CD4-positive, alpha-beta T cell (primary cell): ENCODE measurements around the gene ZFPM1. TPM values are rescaled to one million over a fixed set of nuclear protein-coding genes. Genes with fewer than 3 reads are reported as not detected.

Experiments used
- ATAC-seq: fragments of 200-7000 bp; cut with Tn5 transposase; one replicate; pipeline ENCODE4 v1.10.0; 2022; ENCODE audit warnings: mild to moderate bottlenecking; ENCODE audit not compliant: poor library complexity
- CTCF ChIA-PET: fragments of 350-600 bp; sonication (Branson Sonifier 250); formaldehyde crosslinking; loops from one replicate; lab custom pipeline; 2021; ENCODE audit warnings: antibody characterized with exemption, inconsistent platforms; lab: Charles Lee
- POLR2A ChIA-PET: fragments of 350-600 bp; sonication (Branson Sonifier 250); formaldehyde crosslinking; loops from one replicate; lab custom pipeline; 2021; ENCODE audit warnings: antibody characterized with exemption, inconsistent platforms; lab: Charles Lee
- DNase-seq, 14 experiments: peaks; one replicate each; pipeline ENCODE4 v3.0.0-alpha.2; 2013 to 2020; ENCODE audit warnings: mixed read lengths in 2 of 14
- H3K27ac ChIP-seq, 2 donors: one replicate each; pipeline versions ENCODE4 v1.5.1 to v1.7.0; 2013; ENCODE audit warnings: low read length in 2 of 2, low read depth in 1 of 2, mild to moderate bottlenecking in 1 of 2
- H3K27me3 ChIP-seq, 2 experiments: 1 replicate in 1 of 2; 2 replicates in 1 of 2; pipeline versions ENCODE4 v1.6.1 to v1.7.0; 2013; ENCODE audit warnings: low read length in 2 of 2, control low read depth in 1 of 2, mild to moderate bottlenecking in 1 of 2, moderate library complexity in 1 of 2; ENCODE audit not compliant: insufficient read depth in 2 of 2, control insufficient read depth in 1 of 2
- H3K36me3 ChIP-seq: one replicate; pipeline ENCODE4 v1.6.1; 2013; ENCODE audit warnings: low read length, control low read depth; ENCODE audit not compliant: insufficient read depth
- H3K4me1 ChIP-seq: one replicate; pipeline ENCODE4 v1.6.1; 2013; ENCODE audit warnings: low read length, control low read depth; ENCODE audit not compliant: insufficient read depth
- H3K4me3 ChIP-seq: one replicate; pipeline ENCODE4 v1.5.1; 2013; ENCODE audit warnings: mild to moderate bottlenecking, low read length, moderate library complexity
- H3K9me3 ChIP-seq, 2 experiments: 1 replicate in 1 of 2; 2 replicates in 1 of 2; pipeline versions ENCODE4 v1.6.1 to v1.7.0; 2013; ENCODE audit warnings: low read length in 2 of 2, mild to moderate bottlenecking in 2 of 2, control low read depth in 1 of 2, moderate library complexity in 1 of 2; ENCODE audit not compliant: control insufficient read depth in 1 of 2, insufficient read depth in 1 of 2
- H3K27ac Mint-ChIP-seq: one replicate; pipeline ENCODE4 v1.8.0; 2020; ENCODE audit warnings: mixed read lengths
- H3K27me3 Mint-ChIP-seq: one replicate; pipeline ENCODE4 v1.8.0; 2021; ENCODE audit warnings: mixed read lengths
- H3K36me3 Mint-ChIP-seq: one replicate; pipeline ENCODE4 v1.8.0; 2021; ENCODE audit warnings: low read depth, mixed read lengths
- H3K4me1 Mint-ChIP-seq: one replicate; pipeline ENCODE4 v1.8.0; 2021; ENCODE audit warnings: low read depth, mixed read lengths
- H3K4me3 Mint-ChIP-seq: one replicate; pipeline ENCODE4 v1.8.0; 2020; ENCODE audit warnings: mild to moderate bottlenecking, mixed read lengths
- H3K9me3 Mint-ChIP-seq: one replicate; pipeline ENCODE4 v1.8.0; 2020; ENCODE audit warnings: mixed read lengths
- CTCF ChIP-seq: fragments of 200-600 bp; IDR thresholded peaks from one replicate; pipeline ENCODE4 v1.8.0; 2022; ENCODE audit warnings: antibody characterized with exemption, mild to moderate bottlenecking
- intact Hi-C, 2 experiments: fragments of 100-400 bp; cut with DNase I in 1 of 2; cut with micrococcal nuclease in 1 of 2; formaldehyde crosslinking; loops; one replicate each; pipeline versions ENCODE4 v1.15.1 to v1.9.0; 2023 to 2025; cut with DNase I, micrococcal nuclease
- microRNA-seq: library from miRNA; unstranded; fragments of <30 nt; microRNA quantifications from one replicate; pipeline ENCODE4 v1.2.0, GENCODE V29; 2021; ENCODE audit warnings: borderline microRNAs expressed, borderline replicate concordance
- total RNA-seq, 174 experiments: library from RNA in 2 of 174; stranded (reverse) in 2 of 174; gene quantifications; one replicate each; pipeline ENCODE4 v1.2.3 and lab custom pipeline; 2021 to 2026

The ZFPM1 gene
- total RNA-seq, 2 experiments from 2014 or later, result 22.8 to 24.2 TPM

DNA sequence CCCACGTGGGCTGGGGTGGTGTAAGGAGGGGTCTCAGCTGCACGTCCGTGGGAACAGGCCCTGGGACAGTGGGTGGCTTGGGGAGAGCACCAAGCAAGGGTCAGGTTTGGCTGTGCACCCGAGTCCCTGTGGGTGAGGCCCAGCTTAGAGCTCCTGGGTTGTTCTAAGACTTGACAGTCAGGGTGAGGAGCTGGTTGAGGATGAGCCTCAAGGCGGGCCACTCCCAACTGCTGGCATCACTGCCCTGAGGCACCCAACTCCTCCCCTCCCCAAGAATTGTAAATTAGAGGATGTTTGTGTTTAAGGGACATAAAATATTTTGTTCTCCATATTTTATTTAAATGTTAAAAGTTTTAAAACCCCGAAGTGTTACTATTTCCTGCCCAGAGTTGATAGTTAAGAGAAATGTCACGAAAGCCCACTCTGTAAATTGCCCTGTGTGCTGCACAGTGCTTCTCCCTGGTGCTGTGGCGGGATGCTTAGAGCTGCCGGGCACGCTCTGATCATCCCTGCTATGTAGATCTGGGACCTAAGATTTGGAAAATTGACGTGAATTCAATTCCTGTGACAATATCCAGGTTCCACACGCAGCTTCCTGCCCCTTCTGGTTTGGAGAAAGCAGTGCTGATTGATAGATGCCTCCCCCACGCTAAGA lies 133.0 kb downstream of the ZFPM1 start:
- H3K36me3 Mint-ChIP-seq, result peaks cover 73% of the 10 kb centered on the region
- no peaks in the 10 kb centered on the region for H3K9me3 ChIP-seq
- peaks cover 45% of the 10 kb centered on the region for H3K4me1 Mint-ChIP-seq
- no peak for TF ChIP-seq CTCF
- CTCF ChIA-PET, result no interaction called here
- no peaks in the 10 kb centered on the region for H3K9me3 Mint-ChIP-seq
- ATAC-seq, result no peak
- no peak overlapping the region for H3K27ac Mint-ChIP-seq
- no peaks in the 10 kb centered on the region for H3K27me3 Mint-ChIP-seq
- DNase-seq, result no peak
- H3K4me1 ChIP-seq, result peaks cover 35% of the 10 kb centered on the region
- POLR2A ChIA-PET, result no interaction called here
- no peak overlapping the region for H3K4me3 Mint-ChIP-seq
- H3K27ac ChIP-seq, result no peak overlapping the region
- H3K27me3 ChIP-seq, result no peaks in the 10 kb centered on the region
- no peak overlapping the region for H3K4me3 ChIP-seq
- H3K36me3 ChIP-seq, result peaks cover 56% of the 10 kb centered on the region
- intact Hi-C loops, result loop anchor here in 1 of 2 experiments (10.0 kb wide), 1 partner anchor 49 kb away; the partner anchor contains the start of gene IL17C

Small RNAs within 50 kb of the gene (microRNA-seq; reads per million reads assigned to microRNA genes)
- not detected for gene MIR5189

Other genes starting within 250 kb of the ZFPM1 start
- gene ZNF469, start 70.3 kb upstream of the ZFPM1 start, total RNA-seq, result under 1 TPM; 0.74 to 0.75 TPM
- 10 to 100 TPM; 92.6 to 93.7 TPM for gene ZC3H18, start 117.1 kb downstream of the ZFPM1 start, total RNA-seq
- gene IL17C, start 185.3 kb downstream of the ZFPM1 start, total RNA-seq, result under 1 TPM in 1 of 2 experiments, not detected in 1; 0.77 TPM
- 100 to 1,000 TPM; 292 to 294 TPM for gene CYBA, start 197.8 kb downstream of the ZFPM1 start, total RNA-seq
- gene MVD, start 209.8 kb downstream of the ZFPM1 start, total RNA-seq, result 10 to 100 TPM; 74.2 to 76.9 TPM
- gene SNAI3, start 233.2 kb downstream of the ZFPM1 start, total RNA-seq, result 1 to 10 TPM; 3.0 to 3.5 TPM